GM21423 (cell line): Measurements from ENCODE around the gene CSRP1.

Experiments used
- ATAC-seq: cut with Tn5 transposase; IDR thresholded peaks from one replicate; pipeline ENCODE4 v1.9.1; 2021; ENCODE audit warnings: mild to moderate bottlenecking, moderate library complexity; ENCODE audit not compliant: unreplicated experiment

The CSRP1 gene

DNA sequence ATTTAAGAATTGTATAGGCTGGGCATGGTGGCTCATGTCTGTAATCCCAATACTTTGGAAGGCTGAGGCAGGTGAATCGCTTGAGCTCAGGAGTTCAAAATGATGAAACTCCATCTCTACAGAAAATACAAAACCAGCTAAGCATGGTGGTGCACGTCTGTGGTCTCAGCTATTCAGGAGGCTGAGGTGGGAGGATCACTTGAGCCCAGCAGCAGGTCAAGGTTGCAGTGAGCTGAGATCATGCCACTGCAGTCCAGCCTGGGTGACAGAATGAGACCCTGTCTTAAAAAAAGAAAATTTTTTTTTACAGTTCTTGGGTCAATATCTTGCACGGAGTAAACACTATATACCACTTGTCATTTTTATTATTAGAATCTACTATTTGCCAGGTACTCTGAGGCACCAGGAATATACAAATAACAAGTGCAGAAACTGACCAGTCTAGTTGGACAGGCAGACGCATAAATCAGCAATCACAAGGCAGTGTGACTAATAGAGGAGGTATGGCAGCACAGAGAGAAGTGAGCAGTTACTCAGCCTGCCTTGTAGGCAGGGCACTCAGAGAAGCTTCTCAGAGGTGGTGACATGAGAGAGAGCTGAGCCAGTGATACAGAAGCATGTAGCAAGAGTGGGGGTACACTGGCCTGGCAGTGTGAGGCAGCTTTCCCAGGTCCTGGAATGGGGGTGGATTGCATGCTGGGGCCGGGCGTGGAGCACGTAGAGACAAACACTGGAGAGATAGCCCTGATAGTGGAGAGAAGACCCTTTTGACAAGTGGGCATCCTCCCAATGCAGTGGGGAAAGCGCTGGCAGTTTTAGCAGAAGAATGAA is 45.9 kb downstream of the CSRP1 start:
- no peak for ATAC-seq

DNA sequence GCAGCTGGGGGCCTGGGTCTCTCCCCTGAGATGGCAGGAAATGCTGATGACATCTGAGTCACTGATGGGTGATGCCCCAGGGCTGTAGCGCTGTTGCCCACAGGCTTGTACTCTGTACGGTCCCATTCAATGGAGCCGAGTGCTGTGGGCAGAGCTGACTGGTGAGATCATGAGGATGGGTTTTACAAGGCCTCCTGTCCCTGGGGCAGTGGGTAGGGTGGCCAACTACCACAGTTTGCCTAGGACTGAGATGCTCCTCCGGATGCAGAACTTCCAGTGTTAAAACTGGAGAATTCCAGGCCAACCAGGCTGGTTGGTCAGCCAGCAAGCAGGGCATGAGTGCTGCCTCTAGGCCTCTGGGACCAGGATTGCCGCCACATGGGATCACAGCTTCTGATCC is 47.1 kb downstream of the CSRP1 start:
- ATAC-seq: no peak

DNA sequence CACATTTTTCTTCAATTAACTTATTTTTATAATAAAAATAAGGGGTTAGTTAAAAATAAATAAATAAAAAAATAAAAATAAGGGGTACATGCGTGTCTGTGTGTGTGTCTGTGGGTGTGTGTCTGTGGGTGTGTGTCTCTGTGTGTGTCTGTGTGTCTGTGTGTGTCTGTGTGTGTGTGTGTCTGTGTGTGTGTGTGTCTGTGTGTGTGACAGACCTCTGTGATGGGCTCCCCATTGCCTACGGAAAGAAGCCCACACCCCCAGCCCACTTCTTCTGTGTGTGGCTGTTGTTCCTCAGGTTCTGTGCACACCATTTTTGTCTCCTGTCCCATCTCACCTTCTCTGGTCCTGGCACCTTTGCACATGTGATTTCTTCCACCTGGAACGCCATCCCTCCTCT is 47.9 kb downstream of the CSRP1 start:
- ATAC-seq: no peak

DNA sequence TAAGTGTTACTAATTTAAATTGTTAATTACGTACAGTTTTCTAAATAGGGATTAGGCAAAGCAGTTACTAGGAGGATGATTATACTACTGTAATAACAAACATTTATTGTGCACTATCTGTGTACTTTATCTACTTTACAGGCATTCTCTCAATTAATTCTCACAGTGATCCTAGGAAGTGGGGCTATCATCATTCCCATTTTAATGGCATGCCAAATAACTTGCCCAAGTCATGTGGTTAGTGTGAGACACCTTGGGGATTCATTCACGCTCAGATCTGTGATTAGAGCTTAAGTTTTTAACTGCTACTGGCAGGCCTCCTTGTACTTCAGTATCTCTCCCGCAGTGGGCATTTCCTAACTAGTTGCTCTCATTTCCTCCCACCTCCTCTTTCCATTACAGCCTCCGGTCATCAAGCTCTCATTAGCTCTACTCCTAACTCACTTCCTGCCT is 49.4 kb downstream of the CSRP1 start:
- no peak for ATAC-seq

DNA sequence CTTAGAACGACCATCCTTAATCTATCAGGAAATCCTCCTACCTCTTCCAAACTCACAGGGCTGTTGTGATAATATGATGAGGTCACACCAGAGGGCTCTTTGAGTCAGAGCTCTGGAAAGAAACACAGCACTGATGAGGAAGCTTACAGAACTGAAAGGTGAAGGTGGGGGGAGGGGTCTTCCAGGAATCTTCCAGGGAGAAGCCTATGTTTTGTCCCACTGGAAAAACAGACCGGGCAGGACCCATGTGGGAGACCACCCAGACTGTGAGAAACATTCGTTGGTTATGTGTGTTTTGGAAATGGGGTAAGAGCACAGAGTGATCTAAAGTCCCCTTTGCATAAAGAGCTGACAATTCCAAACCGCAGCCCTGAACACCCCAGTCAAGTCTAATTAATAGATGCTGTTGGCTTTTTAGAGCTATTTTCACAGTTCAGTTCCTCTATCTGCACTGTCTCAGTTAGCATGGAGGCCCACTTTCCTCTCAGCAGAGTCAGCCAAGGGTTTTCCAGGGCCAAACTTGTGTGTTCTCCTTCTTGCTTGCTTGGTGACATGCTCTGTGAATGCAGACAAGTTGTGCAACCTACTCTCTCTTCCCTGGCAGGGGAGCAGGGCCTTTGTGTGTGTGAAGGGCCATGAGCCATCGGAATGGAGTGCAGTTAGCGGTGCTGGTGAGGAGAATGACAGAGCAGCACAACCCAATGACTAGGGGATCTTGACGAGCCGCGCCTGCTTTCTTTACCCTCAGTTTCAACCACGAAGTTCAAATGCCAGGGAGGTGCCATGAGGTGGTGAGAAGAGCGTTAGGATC is 50.2 kb downstream of the CSRP1 start:
- no peak for ATAC-seq

DNA sequence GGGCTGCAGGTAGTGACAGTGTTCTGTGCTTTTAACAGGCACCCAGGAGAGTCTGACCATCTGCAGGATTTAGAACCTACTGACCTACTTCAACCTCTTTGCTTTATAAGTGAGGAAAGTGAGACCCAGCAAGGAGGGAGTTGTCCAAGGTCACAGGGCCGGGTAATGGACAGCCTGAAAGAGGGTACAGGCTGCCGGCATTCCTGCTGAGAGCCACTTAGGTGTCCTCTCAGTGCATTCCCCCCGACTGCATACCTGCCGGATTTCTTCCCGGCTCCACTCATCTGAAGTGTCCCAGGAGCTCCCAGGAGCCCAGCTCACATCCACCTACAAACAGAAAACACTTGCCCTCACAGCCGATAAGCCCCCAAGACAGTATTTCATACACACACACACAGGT is 51.8 kb downstream of the CSRP1 start:
- no peak for ATAC-seq

DNA sequence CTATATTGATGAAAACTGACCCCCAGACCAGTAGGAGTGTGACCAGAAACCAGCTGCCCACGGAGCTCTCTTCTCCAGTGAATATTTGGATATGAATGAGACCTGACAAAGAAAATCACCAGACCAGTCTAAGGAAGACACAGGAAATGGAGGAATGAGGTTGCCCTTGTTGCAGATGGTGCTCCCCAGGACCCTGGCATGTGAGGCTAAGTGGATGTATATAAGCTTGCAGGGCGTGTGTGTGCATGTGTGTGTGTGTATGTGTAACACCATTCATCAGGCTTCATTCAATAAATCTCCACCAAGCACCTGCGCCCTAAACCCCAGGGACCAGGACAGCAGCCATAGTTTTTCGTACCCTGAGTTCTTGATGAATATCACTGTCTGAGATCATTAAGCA is 52.3 kb downstream of the CSRP1 start:
- no peak for ATAC-seq

DNA sequence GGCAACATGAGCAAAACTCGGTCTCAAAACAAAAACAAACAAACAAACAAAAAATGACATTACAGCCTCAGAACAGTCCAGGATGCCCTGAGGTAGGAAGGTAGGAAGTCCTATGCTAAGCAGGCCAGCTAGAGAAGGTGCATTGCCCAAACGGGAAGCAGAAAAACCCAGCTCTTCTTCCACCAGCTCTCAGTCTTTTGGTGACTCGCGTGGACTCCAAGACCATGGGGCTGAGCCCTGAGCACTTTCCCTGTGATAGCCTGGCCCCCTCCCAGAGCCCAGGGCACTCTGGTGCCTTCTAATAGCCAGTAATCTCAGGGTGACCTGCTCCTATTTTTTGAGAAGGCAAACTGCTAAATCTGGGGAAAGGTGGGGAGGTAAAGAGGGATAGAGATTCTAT is 54.1 kb downstream of the CSRP1 start:
- ATAC-seq: no peak

DNA sequence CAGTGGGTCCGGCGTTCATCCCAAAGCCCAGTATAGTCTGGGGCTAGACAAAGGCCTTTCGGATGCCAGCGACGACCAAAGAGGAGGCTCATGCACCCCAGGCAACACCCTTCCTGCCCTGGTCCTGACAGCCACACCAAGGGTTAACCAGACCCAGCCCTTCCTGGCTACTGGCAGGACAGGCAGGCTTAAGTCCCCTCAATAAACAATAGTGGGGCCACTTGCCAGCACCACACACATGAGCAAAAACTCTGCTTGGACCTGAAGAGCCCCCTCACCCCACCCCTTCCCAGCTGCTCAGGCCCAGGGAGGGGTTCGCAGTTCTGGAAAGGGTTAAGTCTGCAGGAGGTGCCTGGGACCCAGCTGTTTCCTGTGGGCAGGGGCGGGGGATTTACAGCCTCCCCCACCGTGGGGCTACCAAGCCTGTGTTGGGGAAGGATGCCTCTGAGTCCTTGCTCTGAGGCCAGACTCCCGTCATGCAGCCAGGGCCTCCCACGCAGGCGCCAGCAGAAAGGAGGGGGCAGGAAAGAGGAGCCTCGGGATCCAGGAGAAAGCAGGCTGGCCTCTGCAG is 56.1 kb downstream of the CSRP1 start:
- ATAC-seq: no peak

DNA sequence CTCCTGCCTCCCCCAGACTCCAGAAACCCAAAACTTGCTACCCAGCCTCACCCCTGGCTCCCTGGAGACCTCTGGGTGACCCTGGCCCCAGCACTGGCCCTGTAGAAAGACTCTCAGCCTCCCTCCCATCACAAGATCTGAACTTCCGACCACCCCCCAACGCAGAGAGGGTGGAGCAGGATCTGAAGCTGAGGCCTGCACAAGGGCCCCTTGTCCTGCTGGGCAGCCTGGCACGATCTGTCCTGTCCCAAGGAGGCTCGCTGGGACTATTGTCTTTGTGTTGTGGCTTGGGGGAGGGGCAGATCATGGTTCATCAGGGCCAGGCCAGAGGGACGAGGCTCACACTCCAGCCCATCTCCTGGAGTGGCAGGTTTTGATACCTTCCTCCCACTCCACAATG is 57.9 kb downstream of the CSRP1 start:
- ATAC-seq: no peak

DNA sequence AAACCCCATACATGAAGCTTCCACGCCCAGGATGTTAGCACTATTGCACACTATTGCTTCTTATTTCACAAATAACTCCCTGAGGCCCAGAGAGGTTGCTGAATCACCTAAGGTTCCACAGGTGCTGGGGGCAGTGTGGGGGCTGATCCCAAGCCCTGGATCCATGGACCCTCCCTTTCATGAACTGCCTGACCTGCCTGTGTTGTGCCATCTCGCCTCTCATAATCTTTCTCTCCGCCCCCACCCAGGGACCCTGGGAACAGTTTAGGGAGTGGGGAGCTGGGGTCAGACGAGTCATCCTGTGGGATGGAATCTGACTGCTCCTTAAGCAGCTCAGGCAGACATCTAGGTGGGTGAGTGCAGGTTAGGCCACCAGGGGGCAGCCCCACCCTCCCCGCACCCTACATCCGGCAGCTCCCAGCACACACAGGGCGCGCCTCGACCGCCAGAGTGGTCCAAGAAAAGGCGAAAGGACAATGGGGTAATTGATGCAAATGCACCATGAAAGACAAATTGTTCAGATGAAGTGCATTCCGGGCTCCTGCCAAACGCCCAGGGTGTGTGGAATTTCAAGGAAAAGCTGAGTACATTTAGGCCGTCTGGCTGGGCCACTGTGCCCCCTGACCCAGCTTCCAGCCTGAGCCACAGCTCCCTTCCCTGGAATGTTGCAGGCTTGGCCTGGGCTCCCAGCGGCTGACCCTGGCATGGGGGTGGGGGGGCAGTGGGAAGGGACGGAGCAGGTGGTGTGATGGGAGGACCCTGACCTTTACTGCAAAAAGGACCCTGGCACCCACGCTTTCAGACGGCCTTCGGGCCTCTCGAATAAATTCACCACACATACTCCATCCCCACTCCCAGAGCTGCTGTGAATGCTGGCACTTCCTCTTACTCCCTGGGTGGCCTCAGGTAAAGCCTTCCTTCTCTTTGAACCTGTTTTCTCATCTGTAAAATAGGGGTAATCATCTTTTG is 58.7 kb downstream of the CSRP1 start:
- peak; percentile 82 for ATAC-seq

DNA sequence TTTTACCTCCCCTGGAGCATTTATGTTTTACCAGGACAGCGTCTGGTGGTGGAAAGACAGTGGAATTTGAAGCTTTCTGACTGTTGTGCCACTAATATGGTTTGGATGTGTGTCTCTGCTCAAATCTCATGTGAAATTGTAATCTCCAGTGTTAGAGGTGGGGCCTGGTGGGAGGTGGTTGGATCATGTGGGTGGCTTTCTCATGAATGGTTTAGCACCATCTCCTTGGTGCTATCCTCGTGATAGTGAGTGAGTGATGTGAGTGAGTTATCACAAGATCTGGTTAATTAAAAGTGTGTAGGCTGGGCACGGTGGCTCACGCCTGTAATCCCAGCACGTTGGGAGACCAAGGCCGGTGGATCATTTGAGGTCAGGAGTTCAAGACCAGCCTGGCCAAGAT is 61.6 kb downstream of the CSRP1 start:
- no peak for ATAC-seq

DNA sequence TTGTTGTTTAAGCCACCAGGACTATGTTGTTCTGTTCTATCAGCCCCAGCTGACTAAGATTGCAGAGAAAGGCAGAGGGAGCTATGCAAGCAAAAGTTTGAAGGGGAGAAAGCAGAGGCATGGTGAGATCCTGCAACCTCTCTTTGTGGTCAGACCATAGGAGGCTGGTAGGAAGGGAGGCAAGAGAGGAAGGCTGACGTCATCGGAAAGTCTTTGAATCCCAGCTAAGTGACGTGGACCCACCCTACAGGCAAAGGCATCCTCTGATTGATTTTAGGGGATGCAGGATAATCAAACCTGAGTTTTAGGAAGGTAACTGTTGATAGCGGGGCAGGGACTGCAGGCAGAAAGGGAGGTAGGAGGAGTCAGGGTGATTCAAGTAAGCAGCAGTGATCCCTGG is 62.1 kb downstream of the CSRP1 start:
- no peak for ATAC-seq

DNA sequence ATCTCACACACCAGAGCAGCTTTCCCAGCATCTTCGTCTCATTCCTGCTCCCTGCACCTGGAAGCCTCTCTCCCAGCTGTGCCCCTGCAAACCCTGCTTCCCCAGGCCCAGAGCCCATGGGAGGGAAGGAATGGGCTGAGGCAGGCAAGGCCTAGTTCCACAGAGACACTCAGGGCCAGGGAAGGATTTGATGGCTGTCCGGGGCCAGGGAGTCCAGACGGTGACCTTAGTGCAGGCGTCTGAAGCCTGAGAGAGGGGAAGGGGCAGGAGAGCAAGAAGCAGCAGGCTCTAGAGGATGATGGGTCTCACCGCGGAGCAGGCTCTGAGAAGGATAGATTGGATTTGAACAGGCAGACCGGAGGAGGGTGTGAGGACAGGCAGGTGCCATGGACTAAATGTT is 63.2 kb downstream of the CSRP1 start:
- no peak for ATAC-seq

DNA sequence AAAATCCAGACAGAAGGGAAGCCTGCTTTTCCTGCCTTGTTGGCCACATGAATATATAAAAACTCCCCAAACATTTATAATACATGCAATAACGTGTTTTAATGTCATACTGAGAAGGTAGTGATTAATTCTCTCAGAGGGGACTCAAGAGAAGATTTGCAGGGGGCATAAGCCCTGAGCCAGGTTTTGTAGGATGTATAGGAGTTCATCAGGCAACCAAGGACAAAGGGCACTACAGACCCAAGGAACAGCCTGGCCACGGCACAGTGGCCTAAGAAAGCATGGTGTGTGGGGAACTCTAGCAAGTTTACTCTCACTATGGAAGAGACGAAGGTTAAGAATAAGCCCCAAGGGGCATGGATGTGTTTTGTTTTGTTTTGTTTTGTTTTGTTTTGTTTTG is 70.0 kb downstream of the CSRP1 start:
- ATAC-seq: no peak

DNA sequence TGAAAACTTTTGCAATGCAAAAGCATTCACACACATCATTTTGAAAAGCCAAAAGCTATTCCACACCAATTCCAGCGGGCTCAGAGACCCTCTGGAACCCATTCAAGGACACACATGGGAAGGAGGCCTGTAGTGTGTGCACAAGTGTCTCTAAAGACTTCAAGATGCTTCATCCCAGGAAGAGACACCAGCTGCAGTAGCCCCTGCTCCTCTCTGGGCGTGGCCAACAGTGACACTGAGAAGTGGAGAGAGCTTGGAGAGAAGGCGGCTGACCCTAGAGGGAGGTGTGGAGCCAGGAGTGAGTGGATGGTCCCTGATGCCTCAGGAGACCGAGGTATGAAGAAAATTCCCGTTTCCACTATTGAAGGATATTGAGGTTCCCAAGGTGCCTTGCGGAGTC is 70.5 kb downstream of the CSRP1 start:
- ATAC-seq: no peak

DNA sequence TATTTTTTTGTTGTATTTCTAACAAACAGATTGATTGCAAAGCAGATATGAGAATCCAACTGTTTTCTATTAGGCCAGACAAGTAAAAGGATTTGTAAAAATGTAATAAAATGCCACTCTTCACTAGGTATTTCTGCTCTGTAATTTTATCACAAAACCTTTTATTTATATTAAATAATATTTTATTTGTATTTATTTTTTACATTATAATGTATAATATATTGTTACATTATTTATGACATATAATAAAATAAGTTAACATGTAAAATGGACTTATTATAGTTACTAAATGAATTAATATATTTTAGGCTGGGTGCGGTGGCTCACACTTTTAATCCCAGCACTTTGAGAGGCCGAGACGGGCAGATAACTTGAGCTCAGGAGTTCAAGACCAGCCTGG is 72.7 kb downstream of the CSRP1 start:
- ATAC-seq: no peak

DNA sequence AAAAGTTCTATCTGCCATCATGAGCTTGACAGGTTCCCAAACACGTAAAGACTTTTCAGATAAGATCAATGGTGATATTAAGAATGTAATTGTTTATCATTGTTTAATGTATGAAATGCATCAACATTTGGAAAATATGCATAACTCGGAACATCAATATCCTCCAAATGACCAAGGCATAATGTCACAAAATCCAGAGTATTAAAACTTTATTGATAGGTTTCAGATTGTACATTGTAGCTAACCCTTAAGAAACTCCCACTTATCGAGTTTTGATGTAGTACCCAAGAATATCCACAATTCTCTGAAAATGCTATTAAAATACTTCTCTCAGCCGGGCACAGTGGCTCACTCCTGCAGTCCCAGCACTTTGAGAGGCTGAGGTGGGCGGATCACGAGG is 73.3 kb downstream of the CSRP1 start:
- ATAC-seq: no peak
